Measurements from ENCODE around the gene MYO1D.

The MYO1D gene

DNA sequence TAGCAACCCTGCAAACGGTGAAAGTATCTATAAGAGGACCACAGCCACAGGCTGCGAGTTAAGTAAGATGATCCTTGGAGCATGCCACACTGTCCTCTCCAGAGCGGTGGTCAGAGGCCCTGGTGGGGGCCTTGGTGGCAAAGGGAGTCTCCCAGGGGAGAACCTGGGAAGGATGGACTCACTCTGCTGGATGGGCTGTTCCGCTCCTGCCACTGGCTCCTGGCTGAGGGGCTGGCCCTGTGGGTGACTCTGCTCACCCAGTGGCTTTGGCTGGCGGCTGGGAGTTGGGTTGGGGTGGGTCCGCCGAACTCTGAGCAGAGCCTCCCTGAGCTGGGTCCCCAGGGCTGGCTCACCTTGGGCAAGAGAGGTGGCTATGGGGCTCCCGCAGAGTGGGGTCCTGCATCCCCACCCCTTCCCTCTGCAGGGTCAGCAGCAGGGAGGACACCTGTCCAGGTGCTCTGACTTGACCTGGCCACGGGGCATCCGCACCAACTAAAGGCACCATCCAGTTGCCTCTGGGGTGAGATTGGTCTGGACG, 382.9 kb downstream of the MYO1D start:
- no peaks in the 10 kb centered on the region for H3K36me3 ChIP-seq (ENCODE audit: control insufficient read depth, insufficient read depth, low read length)
- no CpG with 5 or more reads among the region's 11 CpGs for WGBS (ENCODE audit: extremely low coverage, insufficient coverage, low lambda C conversion rate)
- no peak overlapping the region for H2BK120ac ChIP-seq (ENCODE audit: low read depth, low read length)
- H4K8ac ChIP-seq (ENCODE audit: low read depth, low read length) = no peak overlapping the region
- peaks cover 4% of the 10 kb centered on the region for H3K4me1 ChIP-seq (ENCODE audit: control insufficient read depth, low read depth, low read length)
- H3K23ac ChIP-seq (ENCODE audit: low read length) = no peak overlapping the region
- H3K4ac ChIP-seq (ENCODE audit: low read depth, low read length) = no peak overlapping the region
- H3K79me1 ChIP-seq (ENCODE audit: low read length) = peaks cover 4% of the 10 kb centered on the region
- H3K27me3 ChIP-seq (ENCODE audit: insufficient read depth, low read length, poor library complexity) = no peaks in the 10 kb centered on the region
- H3K27ac ChIP-seq (ENCODE audit: low read depth, low read length) = no peak overlapping the region
- H2BK5ac ChIP-seq (ENCODE audit: low read length) = no peak overlapping the region
- no peak overlapping the region for H3K4me2 ChIP-seq (ENCODE audit: low read length)
- no peak overlapping the region for H2BK15ac ChIP-seq (replicated peaks; ENCODE audit: low read depth)
- H3K18ac ChIP-seq (ENCODE audit: low read length) = no peak overlapping the region
- no peak for DNase-seq
- H3K79me2 ChIP-seq (ENCODE audit: control insufficient read depth, insufficient read depth, low read length) = peaks cover 3% of the 10 kb centered on the region
- H4K5ac ChIP-seq (ENCODE audit: low read length) = no peak overlapping the region
- no peak overlapping the region for H3K56ac ChIP-seq (ENCODE audit: low read length)
- no peak overlapping the region for H3K4me3 ChIP-seq (ENCODE audit: low read length)
- H3K9ac ChIP-seq (ENCODE audit: low read length) = no peak overlapping the region
- no peak overlapping the region for H2AK5ac ChIP-seq (ENCODE audit: low read length)

DNA sequence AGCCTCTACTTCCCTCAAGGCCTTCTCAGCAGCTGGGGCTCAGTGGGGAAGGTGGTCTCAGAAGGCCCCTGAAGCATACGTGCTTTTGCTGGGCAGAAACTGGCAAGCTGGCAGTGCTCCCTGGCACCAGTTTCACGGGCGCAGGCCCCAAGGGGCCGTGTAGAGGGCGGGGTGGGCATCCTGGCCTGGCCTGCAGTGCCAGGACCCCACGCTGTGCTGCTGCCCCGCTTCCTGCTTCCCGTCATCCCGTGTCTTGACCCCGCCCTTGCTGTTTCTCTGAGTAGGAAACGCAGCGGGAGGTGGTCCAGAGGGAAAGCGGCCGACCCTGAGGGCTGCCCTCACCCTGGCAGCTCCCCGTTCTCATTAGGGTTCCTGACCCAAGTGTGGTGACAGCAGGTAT, 383.4 kb downstream of the MYO1D start:
- Histone ChIP-seq H4K5ac (ENCODE audit: low read length) (no peak overlapping the region), H2BK120ac (ENCODE audit: low read depth, low read length) (no peak overlapping the region), H3K4ac (ENCODE audit: low read depth, low read length) (no peak overlapping the region), H3K18ac (ENCODE audit: low read length) (no peak overlapping the region), H3K27me3 (ENCODE audit: insufficient read depth, low read length, poor library complexity) (no peaks in the 10 kb centered on the region), H4K8ac (ENCODE audit: low read depth, low read length) (no peak overlapping the region), H3K36me3 (ENCODE audit: control insufficient read depth, insufficient read depth, low read length) (no peaks in the 10 kb centered on the region), H3K4me1 (ENCODE audit: control insufficient read depth, low read depth, low read length) (peaks cover 4% of the 10 kb centered on the region), H3K79me2 (ENCODE audit: control insufficient read depth, insufficient read depth, low read length) (peaks cover 3% of the 10 kb centered on the region), H2AK5ac (ENCODE audit: low read length) (no peak overlapping the region), H3K23ac (ENCODE audit: low read length) (peak overlapping the region; percentile 53), H3K9ac (ENCODE audit: low read length) (no peak overlapping the region), H3K56ac (ENCODE audit: low read length) (no peak overlapping the region), H3K4me2 (ENCODE audit: low read length) (no peak overlapping the region), H2BK15ac (replicated peaks; ENCODE audit: low read depth) (no peak overlapping the region), H3K79me1 (ENCODE audit: low read length) (peaks cover 9% of the 10 kb centered on the region), H2BK5ac (ENCODE audit: low read length) (no peak overlapping the region), H3K4me3 (ENCODE audit: low read length) (no peak overlapping the region), H3K27ac (ENCODE audit: low read depth, low read length) (no peak overlapping the region)
- no peak for DNase-seq
- WGBS (ENCODE audit: extremely low coverage, insufficient coverage, low lambda C conversion rate) = no CpG with 5 or more reads among the region's 15 CpGs

DNA sequence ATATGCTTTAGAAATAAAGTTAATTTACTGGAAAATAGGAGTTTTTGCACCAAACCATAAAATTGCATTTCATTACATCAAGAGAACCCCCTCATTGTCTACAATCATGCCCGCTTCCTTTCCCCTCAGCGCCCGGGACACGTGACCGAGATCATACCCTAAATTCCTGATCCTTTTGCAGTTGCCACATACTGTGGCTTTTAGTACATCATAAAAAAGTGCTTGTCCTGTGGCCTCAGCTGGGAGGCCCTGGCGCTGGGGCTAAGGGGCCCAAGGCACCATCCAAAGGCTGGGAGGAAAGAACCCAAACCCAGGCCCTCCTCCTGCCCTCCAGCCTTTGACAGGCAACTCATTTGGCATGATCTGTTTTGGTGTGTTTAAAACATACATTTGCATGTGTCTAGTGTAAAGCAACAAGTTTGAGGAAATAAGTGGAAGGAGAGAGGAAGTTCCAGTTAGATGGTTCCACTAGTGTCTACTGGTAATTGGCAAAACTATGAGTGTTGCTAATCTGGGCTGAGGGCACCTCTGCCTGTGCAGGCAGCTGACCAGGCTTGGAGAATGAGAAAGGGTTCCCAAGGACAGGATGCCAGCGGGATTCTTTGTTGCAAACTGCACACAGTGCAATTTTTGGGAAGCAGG, 384.2 kb downstream of the MYO1D start:
- Histone ChIP-seq H3K4me1 (ENCODE audit: control insufficient read depth, low read depth, low read length) (peaks cover 9% of the 10 kb centered on the region), H2BK15ac (replicated peaks; ENCODE audit: low read depth) (no peak overlapping the region), H3K23ac (ENCODE audit: low read length) (no peak overlapping the region), H3K4me3 (ENCODE audit: low read length) (no peak overlapping the region), H3K4ac (ENCODE audit: low read depth, low read length) (no peak overlapping the region), H2AK5ac (ENCODE audit: low read length) (no peak overlapping the region), H3K36me3 (ENCODE audit: control insufficient read depth, insufficient read depth, low read length) (no peaks in the 10 kb centered on the region), H2BK120ac (ENCODE audit: low read depth, low read length) (no peak overlapping the region), H3K27ac (ENCODE audit: low read depth, low read length) (no peak overlapping the region), H2BK5ac (ENCODE audit: low read length) (no peak overlapping the region), H3K79me1 (ENCODE audit: low read length) (peaks cover 10% of the 10 kb centered on the region), H3K9ac (ENCODE audit: low read length) (no peak overlapping the region), H3K27me3 (ENCODE audit: insufficient read depth, low read length, poor library complexity) (no peaks in the 10 kb centered on the region), H4K8ac (ENCODE audit: low read depth, low read length) (no peak overlapping the region), H3K4me2 (ENCODE audit: low read length) (no peak overlapping the region), H3K56ac (ENCODE audit: low read length) (no peak overlapping the region), H3K79me2 (ENCODE audit: control insufficient read depth, insufficient read depth, low read length) (peaks cover 5% of the 10 kb centered on the region), H4K5ac (ENCODE audit: low read length) (no peak overlapping the region), H3K18ac (ENCODE audit: low read length) (no peak overlapping the region)
- no CpG with 5 or more reads among the region's 7 CpGs for WGBS (ENCODE audit: extremely low coverage, insufficient coverage, low lambda C conversion rate)
- no peak for DNase-seq

- H3K27ac ChIP-seq (ENCODE audit: low read depth, low read length) = no peak overlapping the region
- H3K79me1 ChIP-seq (ENCODE audit: low read length) = peaks cover 10% of the 10 kb centered on the region
- no peak overlapping the region for H2BK5ac ChIP-seq (ENCODE audit: low read length)
- peaks cover 5% of the 10 kb centered on the region for H3K79me2 ChIP-seq (ENCODE audit: control insufficient read depth, insufficient read depth, low read length)
- H3K56ac ChIP-seq (ENCODE audit: low read length) = no peak overlapping the region
- no peak overlapping the region for H4K5ac ChIP-seq (ENCODE audit: low read length)
- H3K27me3 ChIP-seq (ENCODE audit: insufficient read depth, low read length, poor library complexity) = no peaks in the 10 kb centered on the region
- H3K4me1 ChIP-seq (ENCODE audit: control insufficient read depth, low read depth, low read length) = peaks cover 7% of the 10 kb centered on the region
- no peak overlapping the region for H2AK5ac ChIP-seq (ENCODE audit: low read length)
- no peak overlapping the region for H3K9ac ChIP-seq (ENCODE audit: low read length)
- H3K4me3 ChIP-seq (ENCODE audit: low read length) = no peak overlapping the region
- H2BK120ac ChIP-seq (ENCODE audit: low read depth, low read length) = no peak overlapping the region
- no peak overlapping the region for H3K18ac ChIP-seq (ENCODE audit: low read length)
- no peak overlapping the region for H3K4ac ChIP-seq (ENCODE audit: low read depth, low read length)
- no peaks in the 10 kb centered on the region for H3K36me3 ChIP-seq (ENCODE audit: control insufficient read depth, insufficient read depth, low read length)
- H2BK15ac ChIP-seq (replicated peaks; ENCODE audit: low read depth) = no peak overlapping the region
- no peak for DNase-seq
- no peak overlapping the region for H3K4me2 ChIP-seq (ENCODE audit: low read length)
- WGBS (ENCODE audit: extremely low coverage, insufficient coverage, low lambda C conversion rate) = no CpG with 5 or more reads among the region's 4 CpGs
- no peak overlapping the region for H3K23ac ChIP-seq (ENCODE audit: low read length)
- no peak overlapping the region for H4K8ac ChIP-seq (ENCODE audit: low read depth, low read length)
These were observed 384.7 kb downstream of the MYO1D start for GRCh38 chr17:32492264-32492589.

- H3K18ac ChIP-seq (ENCODE audit: low read length) = no peak overlapping the region
- H3K4me2 ChIP-seq (ENCODE audit: low read length) = no peak overlapping the region
- H3K4ac ChIP-seq (ENCODE audit: low read depth, low read length) = no peak overlapping the region
- H2AK5ac ChIP-seq (ENCODE audit: low read length) = no peak overlapping the region
- no peak overlapping the region for H4K8ac ChIP-seq (ENCODE audit: low read depth, low read length)
- no CpG with 5 or more reads among the region's 21 CpGs for WGBS (ENCODE audit: extremely low coverage, insufficient coverage, low lambda C conversion rate)
- peaks cover 7% of the 10 kb centered on the region for H3K4me1 ChIP-seq (ENCODE audit: control insufficient read depth, low read depth, low read length)
- H3K4me3 ChIP-seq (ENCODE audit: low read length) = no peak overlapping the region
- no peak for DNase-seq
- H3K9ac ChIP-seq (ENCODE audit: low read length) = no peak overlapping the region
- H3K36me3 ChIP-seq (ENCODE audit: control insufficient read depth, insufficient read depth, low read length) = no peaks in the 10 kb centered on the region
- H4K5ac ChIP-seq (ENCODE audit: low read length) = no peak overlapping the region
- H3K79me2 ChIP-seq (ENCODE audit: control insufficient read depth, insufficient read depth, low read length) = peaks cover 5% of the 10 kb centered on the region
- no peak overlapping the region for H2BK5ac ChIP-seq (ENCODE audit: low read length)
- peaks cover 10% of the 10 kb centered on the region for H3K79me1 ChIP-seq (ENCODE audit: low read length)
- H2BK15ac ChIP-seq (replicated peaks; ENCODE audit: low read depth) = no peak overlapping the region
- H3K27me3 ChIP-seq (ENCODE audit: insufficient read depth, low read length, poor library complexity) = no peaks in the 10 kb centered on the region
- H2BK120ac ChIP-seq (ENCODE audit: low read depth, low read length) = no peak overlapping the region
- H3K27ac ChIP-seq (ENCODE audit: low read depth, low read length) = no peak overlapping the region
- H3K56ac ChIP-seq (ENCODE audit: low read length) = no peak overlapping the region
- no peak overlapping the region for H3K23ac ChIP-seq (ENCODE audit: low read length)
These were observed 385.3 kb downstream of the MYO1D start for GRCh38 chr17:32491371-32492263.
